ENCODE results near the gene NTN1.

Gene NTN1

GRCh38 chr17:9021158-9021991 lies at the start of gene NTN1 (continued):
- peak; percentile 42; the same call in 1 of the 2 replicates for TF ChIP-seq ZBTB11 (tag by site-specific recombination; conservative IDR thresholded peaks at IDR 0.05; ENCODE audit: low read depth)

- CTCF ChIA-PET = interaction anchor here (0.8 to 1.3 kb wide), 3 partner anchors 19 to 23 kb away, joined by 3 to 4 read pairs (median 3); no protein-coding TSS in a partner anchor
- TF ChIP-seq ZNF214 (tag by site-specific recombination; IDR thresholded peaks at IDR 0.05; ENCODE audit: borderline replicate concordance) (no peak), ZNF658 (tag by site-specific recombination; IDR thresholded peaks at IDR 0.05) (no peak), ZNF776 (tag by site-specific recombination; IDR thresholded peaks at IDR 0.05; ENCODE audit: borderline replicate concordance) (no peak), ZNF202 (tag by site-specific recombination; IDR thresholded peaks at IDR 0.05; ENCODE audit: borderline replicate concordance) (0 out of 2 replicates have a peak, but pooled peaks have one; percentile 45), MZF1 (tag by site-specific recombination; IDR thresholded peaks at IDR 0.05; ENCODE audit: borderline replicate concordance) (no peak), ZNF280D (tag by site-specific recombination; IDR thresholded peaks at IDR 0.05) (no peak), ZNF544 (tag by site-specific recombination; IDR thresholded peaks at IDR 0.05) (no peak), ZNF664 (tag by site-specific recombination; IDR thresholded peaks at IDR 0.05) (peak; percentile 58), ZNF529 (tag by site-specific recombination; IDR thresholded peaks at IDR 0.05; ENCODE audit: insufficient replicate concordance) (peak; percentile 30), ZNF558 (tag by site-specific recombination; IDR thresholded peaks at IDR 0.05) (0 out of 2 replicates have a peak, but pooled peaks have one; percentile 46), ZNF211 (tag by site-specific recombination; IDR thresholded peaks at IDR 0.05; ENCODE audit: low read depth) (no peak), ZNF777 (tag by site-specific recombination; IDR thresholded peaks at IDR 0.05; ENCODE audit: borderline replicate concordance) (no peak), SCRT1 (tag by site-specific recombination; IDR thresholded peaks at IDR 0.05; ENCODE audit: borderline replicate concordance) (no peak), ZNF433 (tag by site-specific recombination; IDR thresholded peaks at IDR 0.05; ENCODE audit: low read depth) (0 out of 2 replicates have a peak, but pooled peaks have one; percentile 17), HIC1 (tag by site-specific recombination; IDR thresholded peaks at IDR 0.05) (no peak), TCF7L2 (IDR thresholded peaks at IDR 0.05; ENCODE audit: borderline replicate concordance, low read depth, low read length) (no peak), ZNF600 (tag by site-specific recombination; IDR thresholded peaks at IDR 0.05) (no peak), ZNF423 (tag by site-specific recombination; IDR thresholded peaks at IDR 0.05) (no peak), ZNF24 (tag by site-specific recombination; IDR thresholded peaks at IDR 0.05) (no peak), WT1 (tag by site-specific recombination; IDR thresholded peaks at IDR 0.05) (no peak)
- TF ChIP-seq, protein P1, sequence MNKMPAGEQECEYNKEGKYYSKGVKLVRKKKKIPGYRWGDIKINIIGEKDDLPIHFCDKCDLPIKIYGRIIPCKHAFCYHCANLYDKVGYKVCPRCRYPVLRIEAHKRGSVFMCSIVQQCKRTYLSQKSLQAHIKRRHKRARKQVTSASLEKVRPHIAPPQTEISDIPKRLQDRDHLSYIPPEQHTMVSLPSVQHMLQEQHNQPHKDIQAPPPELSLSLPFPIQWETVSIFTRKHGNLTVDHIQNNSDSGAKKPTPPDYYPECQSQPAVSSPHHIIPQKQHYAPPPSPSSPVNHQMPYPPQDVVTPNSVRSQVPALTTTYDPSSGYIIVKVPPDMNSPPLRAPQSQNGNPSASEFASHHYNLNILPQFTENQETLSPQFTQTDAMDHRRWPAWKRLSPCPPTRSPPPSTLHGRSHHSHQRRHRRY (tag by site-specific recombination; IDR thresholded peaks at IDR 0.05) = no peak
- TF ChIP-seq, protein P2, sequence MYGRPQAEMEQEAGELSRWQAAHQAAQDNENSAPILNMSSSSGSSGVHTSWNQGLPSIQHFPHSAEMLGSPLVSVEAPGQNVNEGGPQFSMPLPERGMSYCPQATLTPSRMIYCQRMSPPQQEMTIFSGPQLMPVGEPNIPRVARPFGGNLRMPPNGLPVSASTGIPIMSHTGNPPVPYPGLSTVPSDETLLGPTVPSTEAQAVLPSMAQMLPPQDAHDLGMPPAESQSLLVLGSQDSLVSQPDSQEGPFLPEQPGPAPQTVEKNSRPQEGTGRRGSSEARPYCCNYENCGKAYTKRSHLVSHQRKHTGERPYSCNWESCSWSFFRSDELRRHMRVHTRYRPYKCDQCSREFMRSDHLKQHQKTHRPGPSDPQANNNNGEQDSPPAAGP (tag by site-specific recombination; IDR thresholded peaks at IDR 0.05) = no peak
Observed at GRCh38 chr17:8975091-8975725, 46.1 kb upstream of the NTN1 start.

More at GRCh38 chr17:8975091-8975725, 46.1 kb upstream of the NTN1 start:
- H3K9me3 ChIP-seq (ENCODE audit: control insufficient read depth, insufficient read depth, low read depth, low read length) = no peaks in the 10 kb centered on the region
- POLR2A ChIA-PET = no interaction called here
- H3K27ac ChIP-seq (ENCODE audit: extremely low read depth, low read depth, low read length) = no peak overlapping the region
- no peaks in the 10 kb centered on the region for H3K36me3 ChIP-seq (ENCODE audit: control insufficient read depth in 2 of 2, insufficient read depth in 1 of 2, low read length in 2 of 2)
- H3K4me3 ChIP-seq (ENCODE audit: low read depth, low read length) = no peak overlapping the region
- peaks cover 6% of the 10 kb centered on the region; the same call in 1 of the 2 replicates for H3K4me1 ChIP-seq (ENCODE audit: control insufficient read depth, insufficient read depth, low read length)

Measured in HEK293 (cell line).